Stomach (tissue), 9 donors: ENCODE data around the gene AGFG1. TPM values are rescaled to one million over a fixed set of nuclear protein-coding genes. Genes with fewer than 3 reads are reported as not detected.

Experiments used
- DNase-seq, 2 donors: peaks; one replicate each; pipeline versions ENCODE4 v3.0.0 to v3.0.0-alpha.2; 2013 to 2019
- H3K27ac ChIP-seq, 5 donors: fragments of 200-600 bp in 4 of 5; sonication (generic) in 4 of 5; one replicate each; pipeline ENCODE4 v1.5.1; 2013 to 2019; ENCODE audit warnings: mild to moderate bottlenecking in 1 of 5, moderate library complexity in 1 of 5
- H3K27me3 ChIP-seq, 3 donors: fragments of 200-600 bp; sonication (generic); one replicate each; pipeline ENCODE4 v1.5.1; 2017 to 2019; ENCODE audit warnings: mixed run types in 1 of 3
- H3K36me3 ChIP-seq, 4 donors: fragments of 200-600 bp; sonication (generic); 1 replicate in 3 of 4; 2 replicates in 1 of 4; pipeline ENCODE4 v1.5.1; 2016 to 2019
- H3K4me1 ChIP-seq, 4 donors: fragments of 200-600 bp; sonication (generic); one replicate each; pipeline ENCODE4 v1.5.1; 2016 to 2019
- H3K4me3 ChIP-seq, 4 donors: fragments of 200-600 bp; sonication (generic) in 3 of 4; one replicate each; pipeline ENCODE4 v1.5.1; 2016 to 2019; ENCODE audit warnings: mild to moderate bottlenecking in 1 of 4
- H3K9me3 ChIP-seq, 4 donors: fragments of 200-600 bp; sonication (generic); one replicate each; pipeline ENCODE4 v1.5.1; 2016 to 2019
- EP300 ChIP-seq: sonication (generic); formaldehyde crosslinking; IDR thresholded peaks from one replicate; pipeline ENCODE4 v1.6.1; 2017; ENCODE audit warnings: antibody characterized with exemption
- POLR2A ChIP-seq, 4 donors: fragments of 450-650 bp; IDR thresholded peaks; one replicate each; pipeline ENCODE4 v1.6.1; 2016; ENCODE audit warnings: antibody characterized with exemption in 4 of 4, control low read depth in 2 of 4, mild to moderate bottlenecking in 1 of 4, moderate library complexity in 1 of 4
- POLR2AphosphoS5 ChIP-seq, 3 donors: sonication (generic); formaldehyde crosslinking; IDR thresholded peaks; one replicate each; pipeline ENCODE4 v1.6.1; 2016; ENCODE audit warnings: antibody characterized with exemption in 3 of 3
- WGBS, 5 donors: extraction: QIAGEN DNeasy Blood & Tissue Kit in 3 of 5; methylation state at CpG; one replicate each; pipeline versions ENCODE4 v1.1.5 to v1.1.7; 2013 to 2018; 5-methylcytosine and 5-hydroxymethylcytosine counted together
- intact Hi-C: fragments of 100-400 bp; cut with DNase I; formaldehyde crosslinking; loops from one replicate; pipeline ENCODE4 v1.15.1; 2023; ENCODE audit warnings: low total_unique reads
- polyA plus RNA-seq, 3 donors: library from polyadenylated mRNA; stranded (reverse); fragments of 200-250 nt; gene quantifications; one replicate each; pipeline ENCODE4 v1.2.3, GENCODE V29; 2013
- total RNA-seq, 5 donors: library from RNA; depleted of rRNA; stranded (reverse); fragments of >200 nt; gene quantifications; one replicate each; pipeline versions ENCODE4 v1.1.0 to v1.2.3, GENCODE V29; 2014 to 2016
- TF ChIP-seq, protein P1 (sequence below), 7 experiments: fragments of 450-650 bp in 4 of 7; fragments of 200-600 bp in 3 of 7; sonication (generic) in 3 of 7; IDR thresholded peaks; one replicate each; pipeline ENCODE4 v1.5.1; 2016 to 2019; ENCODE audit warnings: antibody characterized with exemption in 7 of 7, control low read depth in 2 of 7, mild to moderate bottlenecking in 1 of 7
- donor health status: healthy with polysubstance abuse.
- donor health status: Bipolar disorder and iron deficiency.
- donor health status: healthy.

AGFG1 gene
- total and polyA plus RNA-seq, 8 donors = 16.1 to 119 (median 35.7) TPM

DNA sequence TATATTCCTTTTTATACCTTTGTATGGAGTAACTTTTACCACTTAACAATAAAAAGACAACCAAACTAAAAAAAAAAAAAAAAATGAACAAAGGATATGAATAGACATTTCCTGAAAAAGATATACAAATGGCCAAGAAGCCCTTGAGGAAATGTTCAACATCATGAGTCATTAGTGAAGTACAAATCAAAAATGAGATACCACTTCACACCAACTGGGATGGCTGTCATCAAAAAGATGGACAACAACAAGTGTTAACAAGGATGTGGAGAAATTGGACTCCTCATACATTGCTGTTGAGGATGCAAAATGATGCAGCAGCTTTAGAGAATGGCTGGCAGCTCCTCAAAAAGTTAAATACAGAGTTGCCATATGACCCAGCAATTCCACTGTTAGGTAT lies 104.2 kb downstream of the AGFG1 start:
- no peak for TF ChIP-seq POLR2A (IDR thresholded peaks at IDR 0.05)
- H3K9me3 ChIP-seq = no peaks in the 10 kb centered on the region
- no peaks in the 10 kb centered on the region for H3K27me3 ChIP-seq
- H3K4me1 ChIP-seq = no peaks in the 10 kb centered on the region
- intact Hi-C loops = no loop called here
- no peak overlapping the region for H3K27ac ChIP-seq
- no peaks in the 10 kb centered on the region for H3K36me3 ChIP-seq
- DNase-seq = no peak
- H3K4me3 ChIP-seq = no peak overlapping the region

- no peak overlapping the region for H3K27ac ChIP-seq
- no peaks in the 10 kb centered on the region for H3K36me3 ChIP-seq
- H3K4me3 ChIP-seq = no peak overlapping the region
- H3K27me3 ChIP-seq = no peaks in the 10 kb centered on the region
- no peak for DNase-seq
- WGBS, 5 donors = 47 to 60% (median 49%) methylated on average over 2 of the region's 2 CpGs
- no peaks in the 10 kb centered on the region for H3K4me1 ChIP-seq
- intact Hi-C loops = no loop called here
- TF ChIP-seq, protein P1, sequence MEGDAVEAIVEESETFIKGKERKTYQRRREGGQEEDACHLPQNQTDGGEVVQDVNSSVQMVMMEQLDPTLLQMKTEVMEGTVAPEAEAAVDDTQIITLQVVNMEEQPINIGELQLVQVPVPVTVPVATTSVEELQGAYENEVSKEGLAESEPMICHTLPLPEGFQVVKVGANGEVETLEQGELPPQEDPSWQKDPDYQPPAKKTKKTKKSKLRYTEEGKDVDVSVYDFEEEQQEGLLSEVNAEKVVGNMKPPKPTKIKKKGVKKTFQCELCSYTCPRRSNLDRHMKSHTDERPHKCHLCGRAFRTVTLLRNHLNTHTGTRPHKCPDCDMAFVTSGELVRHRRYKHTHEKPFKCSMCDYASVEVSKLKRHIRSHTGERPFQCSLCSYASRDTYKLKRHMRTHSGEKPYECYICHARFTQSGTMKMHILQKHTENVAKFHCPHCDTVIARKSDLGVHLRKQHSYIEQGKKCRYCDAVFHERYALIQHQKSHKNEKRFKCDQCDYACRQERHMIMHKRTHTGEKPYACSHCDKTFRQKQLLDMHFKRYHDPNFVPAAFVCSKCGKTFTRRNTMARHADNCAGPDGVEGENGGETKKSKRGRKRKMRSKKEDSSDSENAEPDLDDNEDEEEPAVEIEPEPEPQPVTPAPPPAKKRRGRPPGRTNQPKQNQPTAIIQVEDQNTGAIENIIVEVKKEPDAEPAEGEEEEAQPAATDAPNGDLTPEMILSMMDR (IDR thresholded peaks at IDR 0.05) = no peak
- peaks cover 0 to under 1% (median 0%) of the 10 kb centered on the region in 4 donors for H3K9me3 ChIP-seq
Measured at GRCh38 chr2:227576812-227577211, 104.9 kb downstream of the AGFG1 start.

GRCh38 chr2:227577555-227577954 lies 105.6 kb downstream of the AGFG1 start:
- 17 to 37% (median 26%) methylated on average over 2 of the region's 2 CpGs for WGBS, 5 donors
- DNase-seq = peak in 1 of 2 donors; percentile 29
- intact Hi-C loops = no loop called here
- H3K27me3 ChIP-seq = no peaks in the 10 kb centered on the region
- H3K27ac ChIP-seq = no peak overlapping the region
- H3K4me3 ChIP-seq = no peak overlapping the region
- H3K4me1 ChIP-seq = no peaks in the 10 kb centered on the region
- H3K9me3 ChIP-seq = peaks cover 0 to 8% (median 4%) of the 10 kb centered on the region in 4 donors
- H3K36me3 ChIP-seq = no peaks in the 10 kb centered on the region
- no peak for TF ChIP-seq POLR2AphosphoS5 (IDR thresholded peaks at IDR 0.05)
- TF ChIP-seq POLR2A (IDR thresholded peaks at IDR 0.05) = no peak
- no peak for TF ChIP-seq EP300
- TF ChIP-seq, protein P1 (IDR thresholded peaks at IDR 0.05) = no peak

GRCh38 chr2:227578642-227579041 lies 106.7 kb downstream of the AGFG1 start:
- TF ChIP-seq POLR2A (IDR thresholded peaks at IDR 0.05) = no peak
- TF ChIP-seq, protein P1 (IDR thresholded peaks at IDR 0.05) = peak in 1 of 7 experiments; percentile 2
- Histone ChIP-seq H3K4me1 (no peaks in the 10 kb centered on the region), H3K9me3 (peaks cover 0 to 18% (median 12%) of the 10 kb centered on the region in 4 donors), H3K36me3 (no peaks in the 10 kb centered on the region), H3K27ac (no peak overlapping the region), H3K4me3 (no peak overlapping the region), H3K27me3 (no peaks in the 10 kb centered on the region)
- DNase-seq = no peak
- WGBS, 5 donors = 73 to 84% (median 78%) methylated on average over 2 of the region's 2 CpGs
- intact Hi-C loops = no loop called here

DNA sequence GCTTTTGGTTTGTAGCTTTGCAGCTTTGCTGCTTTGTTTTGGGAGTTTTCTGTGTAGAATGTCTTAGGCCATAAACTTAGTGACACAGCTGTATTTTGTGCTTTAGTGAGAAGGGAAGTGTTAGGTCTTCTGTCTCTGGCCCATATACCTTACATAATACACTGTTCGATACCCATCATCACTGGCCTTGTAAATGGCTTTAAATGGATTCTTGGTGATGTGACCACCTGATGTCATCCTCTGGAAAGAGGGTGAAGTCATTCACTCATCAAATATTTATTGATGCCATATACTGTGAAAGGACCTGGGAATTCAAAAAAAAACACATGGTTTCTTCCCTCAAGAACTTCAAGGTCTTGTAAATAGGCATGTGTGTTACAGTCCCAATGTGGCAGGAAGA lies 107.8 kb downstream of the AGFG1 start:
- no peaks in the 10 kb centered on the region for H3K36me3 ChIP-seq
- WGBS, 5 donors = 62 to 100% (median 100%) methylated on average over 1 of the region's 1 CpG

More for the DNA sequence above, 107.8 kb downstream of the AGFG1 start:
- H3K9me3 ChIP-seq = peaks cover 0 to 18% (median 13%) of the 10 kb centered on the region in 4 donors
- H3K27me3 ChIP-seq = no peaks in the 10 kb centered on the region
- no peak overlapping the region for H3K4me3 ChIP-seq
- intact Hi-C loops = no loop called here
- no peak for DNase-seq
- H3K4me1 ChIP-seq = no peaks in the 10 kb centered on the region
- TF ChIP-seq POLR2AphosphoS5 (IDR thresholded peaks at IDR 0.05) = no peak
- no peak for TF ChIP-seq EP300
- no peak for TF ChIP-seq POLR2A (IDR thresholded peaks at IDR 0.05)
- TF ChIP-seq, protein P1 (IDR thresholded peaks at IDR 0.05) = no peak
- H3K27ac ChIP-seq = no peak overlapping the region
